GM19043 (cell line): Measurements from ENCODE around the gene COL23A1.
A peak's percentile ranks its signal among the peaks of the same experiment; 100 is the strongest.
"Not testable (repeated sequence)": the region's sequence is repeated elsewhere in the genome, so short reads cannot be mapped to it uniquely, and the experiment has no call there.

Experiments used
- ATAC-seq: cut with Tn5 transposase; IDR thresholded peaks from one replicate; pipeline ENCODE4 v1.9.1; 2021; ENCODE audit warnings: low read depth; ENCODE audit not compliant: unreplicated experiment

COL23A1 gene

DNA sequence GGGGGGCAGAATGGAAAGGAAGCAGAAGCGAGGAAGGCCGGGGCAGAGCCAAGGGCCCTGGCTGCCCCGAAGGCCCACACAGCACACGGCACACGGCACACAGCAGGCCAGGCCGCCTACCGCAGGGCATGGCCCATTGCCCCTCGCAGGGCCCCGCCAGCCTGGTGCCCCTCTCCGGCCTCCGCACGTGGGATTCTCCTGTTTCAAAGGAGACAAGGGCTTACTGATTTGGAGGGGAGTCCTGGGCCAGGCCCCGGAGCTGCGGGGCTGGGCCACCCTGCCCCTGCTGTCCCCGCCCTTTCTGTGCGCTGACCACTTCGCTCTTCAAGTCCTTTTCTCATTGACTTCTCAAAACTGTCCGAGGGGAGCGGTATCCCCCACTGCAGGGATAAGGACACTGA lies 349.9 kb downstream of the COL23A1 start:
- ATAC-seq = no peak

DNA sequence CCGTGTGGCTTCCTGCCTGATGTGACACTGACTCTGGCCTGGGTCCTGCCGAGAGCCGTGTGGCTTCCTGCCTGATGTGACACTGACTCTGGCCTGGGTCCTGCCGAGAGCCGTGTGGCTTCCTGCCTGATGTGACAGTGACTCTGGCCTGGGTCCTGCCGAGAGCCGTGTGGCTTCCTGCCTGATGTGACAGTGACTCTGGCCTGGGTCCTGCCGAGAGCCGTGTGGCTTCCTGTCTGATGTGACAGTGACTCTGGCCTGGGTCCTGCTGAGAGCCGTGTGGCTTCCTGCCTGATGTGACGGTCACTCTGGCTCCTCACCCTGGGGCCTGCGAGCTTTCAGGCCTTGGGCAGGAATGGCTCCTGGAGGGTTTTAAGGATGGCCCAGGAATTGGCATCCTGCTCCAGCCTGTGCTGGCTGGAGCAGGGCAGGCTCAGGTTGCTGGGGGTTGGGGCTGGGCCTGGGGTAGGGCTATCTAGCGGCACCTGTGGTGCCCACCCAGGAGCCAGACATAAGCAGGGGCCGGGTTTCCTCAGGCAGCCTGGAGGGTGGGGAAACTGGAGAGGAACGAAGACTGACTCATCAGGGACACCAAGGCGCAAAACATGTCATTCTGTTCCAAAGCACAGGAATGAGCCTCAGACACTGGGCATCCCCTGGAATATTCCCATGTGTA lies 350.4 kb downstream of the COL23A1 start:
- not testable (repeated sequence) for ATAC-seq

DNA sequence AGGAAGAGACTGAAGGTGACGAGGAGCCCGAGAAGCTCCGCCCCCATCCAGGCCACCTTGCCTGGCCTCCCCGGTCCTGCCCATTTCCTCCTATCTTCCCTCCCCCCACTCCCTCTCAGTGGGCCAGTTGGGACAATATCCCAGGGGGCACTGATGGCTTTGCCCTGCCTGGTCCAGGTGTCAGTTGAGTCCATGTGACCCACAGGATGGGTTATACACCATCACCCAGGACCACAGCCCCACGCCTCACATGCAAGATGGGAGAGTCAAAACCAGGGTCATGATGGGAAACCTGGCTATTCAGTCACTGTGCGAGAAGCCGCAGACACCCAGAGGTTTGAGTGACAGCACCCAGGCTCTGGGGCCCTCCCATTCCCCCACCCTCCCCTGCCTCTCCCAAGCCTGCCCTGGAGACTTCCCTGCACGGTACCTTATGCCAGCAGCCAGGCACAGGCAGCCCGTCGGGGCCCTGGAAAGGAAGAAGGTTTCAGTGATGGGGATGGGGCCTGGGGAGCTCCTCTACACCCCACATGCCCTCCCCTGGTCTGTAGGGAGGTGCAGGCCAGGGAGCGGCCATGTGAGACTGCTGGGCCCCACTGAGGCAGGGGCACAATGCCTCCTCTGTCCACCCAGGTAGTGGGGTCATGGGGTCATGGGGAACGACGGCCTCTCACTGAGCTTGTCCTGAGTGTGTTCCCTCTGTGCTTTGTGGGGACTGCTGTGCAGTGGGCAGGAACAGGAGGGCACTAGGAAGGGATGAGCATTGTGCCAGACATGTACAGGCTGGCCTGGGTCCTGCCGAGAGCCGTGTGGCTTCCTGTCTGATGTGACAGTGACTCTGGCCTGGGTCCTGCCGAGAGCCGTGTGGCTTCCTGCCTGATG lies 351.2 kb downstream of the COL23A1 start:
- no peak for ATAC-seq

DNA sequence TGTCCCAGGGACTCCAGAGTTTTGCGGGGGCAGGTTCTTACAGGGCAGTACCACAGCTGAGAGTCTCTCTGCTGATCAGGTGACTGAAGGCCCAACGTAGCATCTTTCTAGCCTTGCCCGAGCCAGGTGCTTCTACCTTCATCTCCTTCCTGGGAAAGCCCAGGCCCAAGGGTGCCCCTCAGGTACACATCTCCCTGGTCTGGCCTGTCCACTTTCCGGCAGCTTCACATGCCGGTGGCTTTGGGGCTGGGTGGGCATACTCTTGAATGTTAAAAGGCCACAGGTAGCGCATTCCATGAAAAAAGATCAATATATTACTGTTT lies 351.9 kb downstream of the COL23A1 start:
- ATAC-seq = no peak

DNA sequence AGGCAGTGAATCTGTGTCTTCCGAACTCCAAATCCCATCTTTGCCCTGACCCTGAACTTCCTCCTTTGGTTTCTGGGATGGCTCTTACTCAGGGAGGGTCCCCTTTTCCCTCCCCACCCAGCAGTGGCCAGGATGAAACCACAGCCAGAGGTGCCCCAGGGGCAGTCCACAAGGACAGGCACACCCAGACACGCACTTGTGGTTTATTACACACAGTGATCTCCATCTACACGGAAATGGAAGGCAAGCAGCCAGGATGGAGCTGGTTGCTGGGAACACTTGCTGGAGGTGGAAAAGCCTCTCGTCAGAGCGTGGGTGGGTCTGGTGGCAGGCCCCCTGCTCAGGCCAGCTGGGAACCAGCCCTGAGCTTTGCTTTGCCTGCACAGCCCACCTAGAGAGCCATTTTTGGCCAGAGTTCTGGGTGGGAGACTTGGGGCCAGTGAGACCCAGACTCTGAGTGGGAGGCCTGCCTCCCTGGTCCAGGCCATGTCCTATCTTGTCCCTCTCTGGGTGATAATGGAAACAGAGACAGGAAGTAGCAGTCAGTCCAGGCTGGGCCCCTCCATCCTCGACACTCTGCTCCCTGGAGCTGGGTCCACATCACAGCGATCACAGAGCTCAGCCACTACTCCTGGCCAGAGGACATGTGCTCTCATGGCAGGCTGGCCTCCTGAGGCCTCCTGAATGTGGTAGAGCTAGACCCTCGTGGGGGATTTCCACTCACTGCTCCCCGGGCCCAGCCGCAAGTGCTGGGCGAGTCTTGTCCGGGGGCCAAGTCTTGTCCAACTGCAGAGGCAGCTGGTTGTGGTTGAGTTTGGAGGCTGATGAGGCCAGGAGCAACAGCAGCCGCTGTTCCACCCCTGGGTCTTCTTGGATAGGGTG lies 352.5 kb downstream of the COL23A1 start:
- no peak for ATAC-seq

DNA sequence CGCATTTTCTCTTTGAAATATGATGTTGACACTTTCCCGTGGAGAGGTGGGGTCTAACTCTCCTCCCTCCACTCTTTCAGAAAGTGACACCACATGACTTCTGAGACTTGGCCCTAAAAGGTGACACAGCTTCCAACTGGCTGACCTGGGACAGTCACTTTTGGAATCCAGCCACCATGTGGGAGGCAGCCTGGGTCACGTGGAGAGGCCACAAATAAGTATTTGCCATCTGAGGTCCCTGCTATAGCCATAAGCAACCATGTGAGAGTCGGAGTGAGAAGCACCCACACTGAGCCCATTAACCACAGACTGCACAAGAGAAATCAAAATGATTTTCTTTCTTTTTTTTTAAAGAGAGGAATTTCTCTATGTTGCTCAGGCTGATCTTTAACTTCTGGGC lies 353.5 kb downstream of the COL23A1 start:
- no peak for ATAC-seq

DNA sequence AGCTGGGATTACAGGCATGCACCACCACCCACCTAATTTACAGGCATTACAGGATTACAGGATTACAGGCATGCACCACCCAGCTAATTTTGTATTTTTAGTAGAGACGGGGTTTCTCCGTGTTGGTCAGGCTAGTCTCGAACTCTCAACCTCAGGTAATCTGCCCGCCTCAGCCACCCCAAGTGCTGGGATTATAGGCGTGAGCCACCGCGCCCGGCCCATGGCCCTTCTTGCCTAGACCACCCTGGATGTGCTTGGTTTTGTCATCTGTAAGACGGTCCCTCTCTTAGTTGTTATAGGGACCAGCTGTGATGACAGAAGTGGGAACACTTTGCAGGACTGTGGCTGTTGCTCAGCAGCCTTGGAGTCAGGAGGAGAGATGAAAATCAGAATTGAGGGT lies 354.1 kb downstream of the COL23A1 start:
- no peak for ATAC-seq

DNA sequence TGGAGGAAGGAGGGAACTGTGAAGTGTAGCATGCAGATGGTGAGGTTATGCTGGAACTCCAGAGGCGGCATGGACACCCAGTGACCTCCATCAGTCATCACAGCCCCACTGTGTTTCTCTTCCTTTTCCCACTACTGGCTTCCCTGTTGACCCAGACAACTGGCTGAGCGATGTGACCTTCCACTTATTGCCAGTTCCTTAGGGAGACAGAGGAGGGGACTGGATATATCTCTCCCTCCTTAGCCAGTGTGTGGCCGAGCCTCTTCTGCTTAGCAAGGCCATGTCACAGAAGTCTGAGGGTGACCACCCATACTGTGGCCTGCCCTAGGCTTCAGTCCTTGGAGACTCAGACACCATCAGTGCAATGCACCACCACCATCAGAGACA lies 354.6 kb downstream of the COL23A1 start:
- no peak for ATAC-seq

DNA sequence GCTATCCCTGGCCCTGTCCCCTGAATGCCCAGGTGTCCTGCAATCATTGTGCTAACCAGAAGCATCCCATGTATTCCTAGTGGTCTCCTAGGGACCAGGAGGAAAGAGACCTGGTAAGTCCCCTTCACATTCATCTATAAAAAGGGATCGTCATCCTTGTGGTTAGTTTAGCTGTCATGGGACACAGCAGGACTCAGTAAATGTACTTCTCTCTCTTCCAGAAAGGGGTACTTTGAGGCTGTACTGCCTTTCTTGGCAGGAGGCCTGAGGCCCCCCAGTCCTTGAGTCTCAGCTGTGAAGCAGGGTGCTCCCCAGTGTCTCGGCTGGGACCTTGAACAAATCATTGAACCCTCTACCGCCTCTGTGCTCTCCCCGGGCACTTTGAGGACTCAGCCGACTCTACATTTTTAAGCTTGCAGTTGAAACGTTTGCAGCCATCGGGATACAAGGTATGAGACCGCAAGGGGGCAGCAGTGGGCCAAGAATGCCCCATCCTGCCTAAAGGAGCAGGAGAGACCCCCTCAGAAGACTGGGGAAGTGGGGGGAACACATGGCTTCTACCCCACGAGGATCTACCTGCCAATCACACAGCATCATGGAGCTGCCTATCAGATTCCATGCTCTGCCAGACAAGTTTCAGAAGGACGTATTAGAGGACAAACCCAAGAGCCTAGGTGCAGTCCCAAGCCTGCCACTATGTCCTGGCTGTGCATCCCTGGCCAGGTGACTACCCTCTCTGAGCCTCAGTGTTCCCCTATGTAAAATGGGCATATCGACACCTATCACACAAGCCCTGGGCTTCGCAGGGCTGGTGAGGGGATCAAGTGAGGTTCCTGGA lies 355.2 kb downstream of the COL23A1 start:
- peak; percentile 30 for ATAC-seq

DNA sequence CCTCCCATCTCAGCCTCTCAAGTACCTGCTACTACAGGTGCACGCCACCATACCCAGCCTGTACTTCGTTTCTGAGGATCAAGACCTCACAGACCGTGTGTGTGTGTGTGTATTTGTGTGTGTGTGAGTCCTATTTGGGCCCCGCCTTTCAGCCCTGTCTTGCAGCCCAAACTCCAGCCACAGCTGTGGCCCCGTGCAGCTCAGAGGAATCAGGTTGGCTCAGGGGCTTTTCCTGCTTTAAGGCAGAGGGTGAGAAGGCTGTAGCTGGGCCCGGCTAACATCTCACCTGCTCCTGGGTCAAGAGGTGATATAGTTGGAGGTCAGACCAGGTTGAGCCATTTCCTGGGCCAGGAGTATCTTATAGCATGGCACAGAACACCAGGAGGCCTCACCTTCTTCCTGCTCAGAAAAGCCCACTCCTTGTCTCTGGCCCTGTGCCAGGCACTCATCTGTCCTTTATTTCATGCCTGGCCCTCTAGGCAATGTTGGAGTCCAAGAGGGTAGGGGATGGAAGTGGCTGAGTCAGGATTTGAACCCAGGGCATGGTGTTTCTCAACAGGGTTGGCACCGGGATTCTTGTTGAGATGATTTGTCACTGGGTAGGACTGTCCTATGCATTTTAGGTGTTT lies 356.0 kb downstream of the COL23A1 start:
- ATAC-seq = no peak

DNA sequence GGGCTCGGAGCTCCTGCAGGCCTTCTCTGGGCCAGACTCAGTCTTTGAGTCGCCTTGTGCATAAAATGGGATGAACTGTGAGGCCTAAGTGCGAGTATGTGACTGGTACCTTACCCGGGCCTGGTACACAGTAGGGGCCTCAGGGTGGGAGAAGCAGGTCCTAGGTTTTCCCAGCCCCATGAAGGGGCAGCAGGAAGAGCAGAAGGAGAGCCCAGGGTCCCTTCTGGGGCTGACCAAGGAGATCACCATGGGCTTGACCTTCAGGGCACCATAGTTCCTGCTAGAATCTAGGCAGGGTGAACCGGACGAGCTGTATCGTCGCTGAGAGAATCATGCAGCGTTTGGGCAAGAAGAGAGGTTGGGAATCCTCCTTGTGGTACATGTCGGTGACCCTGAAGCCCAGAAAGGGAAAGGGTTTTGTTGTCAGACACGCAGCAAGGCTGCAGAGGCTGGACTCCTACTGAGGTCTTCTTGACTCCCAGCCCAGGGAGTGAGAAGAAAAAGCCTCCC lies 357.2 kb downstream of the COL23A1 start:
- ATAC-seq = no peak

DNA sequence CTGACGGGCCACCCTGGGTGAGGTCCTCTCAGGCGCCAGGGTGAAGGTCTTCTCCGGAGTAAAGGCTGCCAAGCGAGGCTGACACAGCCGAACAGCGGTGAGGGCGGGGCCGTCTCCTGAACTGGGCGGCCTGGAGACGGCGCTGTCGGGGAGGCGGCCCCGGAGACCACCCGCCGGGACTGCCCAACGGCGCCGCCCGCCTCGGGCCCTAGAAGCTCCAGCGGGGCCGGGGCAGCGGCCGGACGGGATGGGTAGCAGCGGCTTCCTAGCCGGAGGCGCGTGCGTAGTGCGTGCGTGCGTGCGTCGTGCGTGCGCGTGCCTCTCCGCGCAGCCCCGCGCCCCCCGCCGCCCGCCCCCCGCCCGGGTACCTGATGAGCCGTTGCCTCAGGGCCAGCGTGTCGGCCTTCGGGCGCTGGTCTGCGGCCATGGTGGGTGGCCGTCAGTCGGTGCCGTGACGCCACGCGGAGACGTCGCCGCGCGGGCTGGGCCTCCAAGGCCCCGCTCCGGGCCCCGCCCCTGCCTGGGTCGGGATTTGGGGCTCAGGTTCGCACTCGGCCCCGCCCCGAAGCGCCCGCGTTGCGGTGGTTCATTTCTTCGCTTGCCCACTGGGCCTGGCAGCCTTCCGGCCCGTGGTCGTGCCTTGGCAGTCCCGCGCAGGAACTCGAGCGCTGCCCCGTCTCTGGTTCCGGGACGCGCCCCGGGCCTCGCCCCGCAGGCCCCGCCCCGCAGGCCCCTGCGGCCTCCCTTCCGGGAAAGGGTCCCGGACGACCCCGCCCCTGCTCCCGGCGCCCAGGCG lies 357.9 kb downstream of the COL23A1 start, which contains the start of gene PHYKPL:
TSS of gene PHYKPL (minus strand) at position 679 of the 796 bp plus-strand sequence. CDS start at position 427, 252 bp downstream.
- peak; percentile 64 for ATAC-seq

DNA sequence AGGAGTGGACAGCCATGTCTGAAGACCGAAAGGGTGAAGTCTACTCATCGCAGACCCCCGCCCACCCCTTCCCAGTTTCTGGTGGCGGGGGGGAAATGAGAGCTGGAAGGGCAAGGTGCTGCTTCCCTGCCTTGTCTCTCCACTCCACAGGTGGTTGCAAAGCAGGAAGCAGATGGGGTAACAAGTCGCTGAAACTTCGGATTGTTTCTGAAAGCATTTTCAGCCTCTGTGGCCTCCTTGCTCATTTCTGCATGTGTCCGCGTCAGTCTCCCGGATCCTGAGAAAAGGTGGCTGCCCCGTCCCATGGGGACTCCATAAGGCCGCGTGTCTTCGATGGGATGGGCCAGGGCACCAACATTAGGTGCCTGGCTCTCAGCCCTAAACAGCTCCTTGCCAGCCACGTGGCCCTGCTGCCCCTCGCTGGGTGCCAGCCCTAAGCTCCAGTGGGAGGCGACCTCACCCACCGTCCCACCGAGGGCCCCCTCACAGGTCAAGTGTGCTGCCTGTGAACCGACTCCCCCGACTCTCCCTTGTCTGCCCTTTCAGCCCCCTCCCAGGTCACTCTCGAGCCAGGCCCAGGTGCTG lies 358.6 kb downstream of the COL23A1 start:
- ATAC-seq = no peak

DNA sequence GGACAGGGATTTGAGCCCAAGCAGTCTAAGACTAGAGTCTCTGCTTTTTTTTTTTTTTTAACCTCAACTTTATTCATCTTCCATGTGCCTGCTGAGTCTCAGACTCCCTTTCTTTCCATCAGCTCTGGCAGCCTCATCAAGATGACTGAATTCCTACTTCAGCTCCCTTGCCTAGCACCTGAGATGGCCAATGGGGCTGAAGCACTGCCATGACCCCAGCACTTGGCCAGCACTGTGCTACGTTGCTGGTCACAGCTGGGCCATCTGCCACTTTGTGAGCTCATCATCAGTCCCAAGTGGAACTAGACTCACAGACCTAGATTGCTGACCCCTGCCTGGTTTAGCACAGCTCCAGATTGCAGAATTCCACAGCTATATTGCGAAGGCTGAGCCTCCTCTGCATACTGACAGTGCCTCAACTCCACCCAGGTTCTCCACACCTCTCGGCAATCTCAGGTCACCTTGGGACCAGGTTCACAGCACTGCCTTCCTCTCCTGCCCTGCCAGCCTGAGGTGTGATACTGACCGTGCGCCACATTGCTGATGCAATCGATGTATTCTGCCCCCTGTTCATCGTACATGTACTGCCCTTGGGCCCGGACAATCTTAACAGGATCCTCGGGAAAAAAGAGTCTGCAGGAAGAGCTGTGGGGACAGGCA lies 359.2 kb downstream of the COL23A1 start:
- no peak for ATAC-seq

DNA sequence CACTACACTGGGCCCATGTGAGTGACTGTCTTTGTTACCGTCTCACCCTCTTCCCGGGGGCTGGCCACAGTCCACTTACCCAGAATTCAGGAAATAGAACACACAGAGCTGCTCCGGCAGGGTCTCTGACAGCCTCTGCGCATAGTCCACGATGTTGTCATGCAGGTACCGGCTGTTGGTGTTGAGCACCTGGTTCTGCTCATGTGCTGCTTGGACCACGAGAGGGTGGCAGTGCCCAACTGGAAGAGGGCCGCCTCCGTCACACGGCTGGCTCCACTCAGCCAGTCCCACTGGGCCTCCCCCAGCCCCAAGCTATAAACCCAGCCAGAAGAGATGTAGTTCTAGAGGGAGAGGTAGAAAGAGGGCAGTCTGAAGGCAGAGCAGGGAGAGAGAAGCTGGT lies 360.3 kb downstream of the COL23A1 start:
- ATAC-seq = no peak

DNA sequence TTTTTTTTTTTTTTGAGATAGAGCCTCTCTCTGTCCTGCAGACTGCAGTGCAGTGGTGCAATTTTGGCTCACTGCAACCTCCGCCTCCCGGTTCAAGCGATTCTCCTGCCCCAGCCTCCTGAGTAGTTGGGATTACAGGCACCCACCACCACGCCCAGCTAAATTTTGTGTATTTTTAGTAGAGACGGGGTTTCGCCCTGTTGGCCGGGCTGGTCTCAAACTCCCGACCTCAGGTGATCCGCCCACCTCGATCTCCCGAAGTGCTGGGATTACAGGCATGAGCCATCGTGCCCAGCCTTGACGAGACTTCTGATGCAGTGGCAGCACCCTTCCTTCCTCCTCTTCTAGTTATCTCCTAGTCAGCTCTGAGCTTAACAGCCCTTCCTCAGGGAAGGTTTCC lies 361.1 kb downstream of the COL23A1 start:
- ATAC-seq = not testable (repeated sequence)

DNA sequence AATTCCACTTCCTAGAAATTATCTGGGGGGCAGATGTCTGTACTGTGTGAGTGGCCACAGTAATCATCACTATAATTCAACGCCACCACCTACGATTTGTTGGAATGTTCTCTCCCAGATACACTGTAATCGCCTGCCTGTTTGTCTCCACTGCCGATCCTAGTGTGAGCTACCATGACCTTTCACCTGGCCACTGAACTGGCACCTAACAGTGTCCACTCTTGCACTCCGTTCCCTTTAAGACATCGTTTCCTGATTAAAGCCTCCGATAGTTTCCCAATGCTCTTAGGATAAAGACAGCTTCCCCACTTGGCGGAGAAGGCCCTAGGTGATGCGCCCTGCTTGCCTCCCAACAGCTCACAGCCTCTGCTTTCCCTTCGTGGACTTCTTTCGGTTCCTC lies 361.6 kb downstream of the COL23A1 start:
- ATAC-seq = no peak

DNA sequence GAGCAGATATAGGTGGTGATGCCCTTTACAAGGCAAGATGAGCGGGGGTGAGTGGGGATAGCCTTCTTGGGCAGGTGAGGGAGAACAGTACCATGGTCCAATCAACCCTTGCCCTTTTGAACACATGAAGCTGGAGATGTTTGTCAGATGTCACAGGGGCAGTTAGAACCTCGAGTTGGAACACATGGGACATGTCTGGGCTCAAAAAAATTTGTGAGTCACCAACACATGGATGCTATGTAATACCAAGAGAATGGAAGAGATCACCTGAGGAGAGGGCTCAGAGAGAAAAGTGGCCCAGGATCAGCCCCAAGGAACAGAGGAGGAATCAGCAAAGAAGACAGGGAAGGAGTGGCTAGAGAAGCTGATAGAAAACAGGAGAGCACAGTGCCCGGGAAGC lies 362.3 kb downstream of the COL23A1 start:
- no peak for ATAC-seq
